HG03460 (cell line): Measurements from ENCODE around the gene SFSWAP.
"Not testable (repeated sequence)": the region's sequence is repeated elsewhere in the genome, so short reads cannot be mapped to it uniquely, and the experiment has no call there.

Source experiments
- ATAC-seq: cut with Tn5 transposase; IDR thresholded peaks from one replicate; pipeline ENCODE4 v1.9.1; 2021; ENCODE audit not compliant: unreplicated experiment

Gene SFSWAP

DNA sequence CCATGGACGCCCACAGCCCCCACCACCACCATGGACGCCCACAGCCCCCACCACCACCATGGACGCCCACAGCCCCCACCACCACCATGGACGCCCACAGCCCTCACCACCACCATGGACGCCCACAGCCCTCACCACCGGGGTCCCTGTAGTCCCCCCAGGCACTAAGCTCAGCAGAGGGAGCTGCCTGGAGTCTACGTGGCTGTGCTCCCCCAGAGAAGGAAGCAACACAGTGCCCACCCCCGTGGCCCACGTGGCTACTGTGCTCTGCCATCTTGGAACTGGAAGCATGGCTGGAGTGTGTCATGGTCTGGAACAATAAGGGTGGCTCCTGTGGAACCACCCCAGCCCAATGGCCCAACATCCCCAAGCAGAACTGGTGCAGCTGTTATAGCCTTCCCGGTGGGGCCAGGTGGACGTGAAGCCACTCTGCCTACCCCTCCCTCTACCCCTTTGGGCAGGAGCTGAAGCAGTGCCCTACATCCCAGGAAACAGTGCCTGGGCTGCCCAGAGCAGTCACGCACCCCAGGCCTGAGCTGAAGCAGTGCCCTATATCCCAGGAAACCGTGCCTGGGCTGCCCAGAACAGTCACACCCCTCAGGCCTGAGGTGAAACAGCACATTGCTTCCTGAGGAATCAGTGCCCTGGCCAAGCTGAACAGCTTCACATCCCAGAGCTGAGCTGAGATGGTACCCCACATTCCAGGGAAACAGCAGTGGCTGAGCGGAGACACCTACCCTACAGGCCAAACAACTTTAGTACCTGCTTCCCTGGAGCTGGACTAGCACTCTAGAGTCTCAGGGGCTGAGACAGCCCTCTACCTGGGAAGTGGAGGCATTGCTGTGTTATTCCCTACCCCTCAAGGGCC is 9.0 kb upstream of the SFSWAP start:
- no peak for ATAC-seq

- ATAC-seq, result no peak
These were observed 8.4 kb upstream of the SFSWAP start for GRCh38 chr12:131702573-131702877.

DNA sequence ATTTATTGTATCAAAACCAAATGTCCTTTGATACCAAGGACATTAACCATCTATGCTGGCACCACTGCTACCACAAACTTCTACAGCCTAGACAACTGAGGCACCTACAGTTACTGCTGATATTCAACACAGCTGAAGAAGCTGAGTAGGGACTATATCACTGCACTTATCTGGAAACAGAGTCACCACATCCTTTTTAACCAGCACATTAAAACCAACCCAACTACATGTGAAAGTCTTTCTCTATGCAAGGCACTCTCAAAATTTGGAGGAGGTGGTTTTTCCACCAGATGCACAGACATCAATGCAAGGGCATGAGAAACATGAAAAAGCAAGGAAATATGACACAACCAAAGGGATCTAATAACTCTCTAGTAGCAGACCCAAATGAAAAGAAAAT is 7.7 kb upstream of the SFSWAP start:
- no peak for ATAC-seq

DNA sequence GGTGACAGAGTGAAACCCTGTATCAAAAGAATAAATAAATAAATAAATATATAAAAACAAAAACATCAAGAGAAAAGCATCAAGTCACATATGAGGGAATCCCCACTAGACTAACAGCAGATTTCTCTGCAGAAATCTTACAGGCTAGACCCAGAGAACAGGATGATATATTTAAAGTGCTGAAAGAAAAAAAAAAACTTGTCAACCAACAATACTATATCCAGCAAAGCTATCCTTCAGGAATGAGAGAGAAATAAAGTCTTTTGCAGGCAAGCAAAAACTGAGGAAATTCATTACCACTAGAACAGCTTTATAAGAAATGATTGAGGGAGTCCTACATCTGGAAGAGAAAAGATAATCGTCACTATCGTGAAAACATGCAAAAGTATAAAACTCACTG is 6.4 kb upstream of the SFSWAP start:
- no peak for ATAC-seq

GRCh38 chr12:131706709-131707108 is 4.2 kb upstream of the SFSWAP start:
- not testable (repeated sequence) for ATAC-seq

GRCh38 chr12:131709226-131709625 is 1.7 kb upstream of the SFSWAP start:
- no peak for ATAC-seq

DNA sequence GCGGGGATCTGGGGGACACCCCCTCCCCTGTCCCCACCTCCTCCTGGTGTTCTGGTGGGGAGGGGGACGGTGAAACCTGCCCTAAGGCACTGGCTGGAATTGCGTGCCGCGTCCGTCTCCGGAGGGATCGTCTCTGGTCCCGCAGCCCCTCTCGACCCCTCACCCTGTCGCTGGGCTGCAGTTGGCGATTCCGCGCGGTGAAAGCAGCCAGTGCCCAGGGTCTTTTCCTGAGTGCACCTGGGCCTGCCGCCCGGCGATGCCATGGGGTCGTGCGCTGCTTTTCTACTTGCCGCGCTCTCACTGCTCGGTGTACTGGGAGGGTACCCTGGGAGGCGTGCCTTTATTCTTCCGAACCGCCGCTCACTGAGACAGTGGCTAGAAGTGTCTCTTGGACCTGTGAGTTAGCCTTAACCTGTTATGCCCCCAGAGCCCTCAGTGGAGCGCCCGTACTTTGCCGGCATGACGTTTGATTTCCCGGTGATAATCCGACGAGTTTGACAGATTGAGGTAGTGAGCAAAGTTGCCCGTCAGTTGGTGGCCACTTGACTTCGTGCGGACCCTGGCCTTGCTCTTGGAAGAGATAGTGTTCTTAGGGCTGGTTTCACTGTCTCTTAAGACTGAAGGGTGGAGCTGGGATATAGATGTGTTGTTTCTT is 788 bp downstream of the SFSWAP start:
- no peak for ATAC-seq

- no peak for ATAC-seq
These were observed 2.5 kb downstream of the SFSWAP start for GRCh38 chr12:131713349-131713748.

GRCh38 chr12:131714759-131715158 is 3.9 kb downstream of the SFSWAP start:
- no peak for ATAC-seq

DNA sequence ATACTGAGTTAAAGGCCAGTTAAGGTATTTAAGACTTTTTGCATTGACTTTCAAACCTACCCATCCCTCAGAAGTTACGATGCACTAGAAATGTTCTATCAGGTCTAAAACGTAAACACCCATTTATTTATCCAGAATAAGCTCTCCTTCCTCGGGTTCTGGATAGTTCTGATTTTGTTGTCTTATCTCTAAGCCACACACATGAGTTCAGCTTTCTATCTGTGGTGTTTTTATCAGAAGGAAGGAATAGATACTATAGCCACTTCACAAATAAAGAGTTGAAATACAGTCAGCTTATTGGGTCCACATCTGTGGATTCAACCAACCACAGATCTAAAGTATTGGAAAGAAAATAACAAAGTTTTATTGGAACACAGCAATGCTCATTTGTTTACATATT is 5.4 kb downstream of the SFSWAP start:
- ATAC-seq, result no peak

- ATAC-seq, result no peak
These were observed 9.4 kb downstream of the SFSWAP start for GRCh38 chr12:131720241-131720640.

DNA sequence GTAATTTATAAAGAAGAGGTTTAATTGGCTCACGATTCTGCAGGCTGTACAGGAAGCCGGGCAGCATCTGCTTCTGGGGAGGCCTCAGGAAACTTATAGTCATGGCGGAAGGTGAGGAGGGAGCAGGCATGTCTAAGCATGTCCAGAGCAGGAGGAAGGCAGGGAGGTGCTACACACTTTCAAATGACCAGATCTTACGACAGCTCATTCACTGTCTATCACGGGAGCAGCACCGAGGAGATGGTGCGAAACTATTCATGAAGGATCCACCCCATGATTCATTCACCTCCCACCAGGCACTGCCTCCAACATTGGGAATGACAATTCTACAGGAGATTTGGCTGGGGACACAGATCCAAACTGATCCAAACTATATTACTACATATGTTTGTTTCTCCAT is 10.0 kb downstream of the SFSWAP start:
- no peak for ATAC-seq

GRCh38 chr12:131721548-131721947 is 10.7 kb downstream of the SFSWAP start:
- ATAC-seq, result no peak

DNA sequence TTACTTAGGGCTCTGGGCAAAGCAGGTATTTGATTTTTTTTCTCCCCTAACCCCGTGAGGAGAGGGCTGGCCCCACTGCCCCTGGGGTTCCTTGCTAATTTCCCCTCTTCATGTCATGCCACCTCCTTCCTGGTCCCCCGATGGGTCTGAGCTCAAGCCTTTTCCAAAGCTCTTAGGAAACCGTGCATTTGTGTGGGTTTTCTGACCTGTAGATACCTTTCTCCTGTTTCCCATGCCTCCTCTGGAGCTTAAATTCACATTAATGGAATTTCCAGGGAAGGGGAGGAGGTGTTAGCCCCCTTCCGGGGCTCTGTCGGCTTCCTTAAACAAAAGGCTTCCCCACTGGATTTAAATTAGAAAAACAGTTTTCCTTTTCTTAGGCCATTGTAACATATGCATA is 12.6 kb downstream of the SFSWAP start:
- ATAC-seq, result no peak

- no peak for ATAC-seq
These were observed 13.6 kb downstream of the SFSWAP start for GRCh38 chr12:131724534-131724933.

- no peak for ATAC-seq
These were observed 14.6 kb downstream of the SFSWAP start for GRCh38 chr12:131725503-131725902.

- ATAC-seq, result no peak
These were observed 17.8 kb downstream of the SFSWAP start for GRCh38 chr12:131728720-131729119.

- ATAC-seq, result no peak
These were observed 18.5 kb downstream of the SFSWAP start for GRCh38 chr12:131729254-131729955.

DNA sequence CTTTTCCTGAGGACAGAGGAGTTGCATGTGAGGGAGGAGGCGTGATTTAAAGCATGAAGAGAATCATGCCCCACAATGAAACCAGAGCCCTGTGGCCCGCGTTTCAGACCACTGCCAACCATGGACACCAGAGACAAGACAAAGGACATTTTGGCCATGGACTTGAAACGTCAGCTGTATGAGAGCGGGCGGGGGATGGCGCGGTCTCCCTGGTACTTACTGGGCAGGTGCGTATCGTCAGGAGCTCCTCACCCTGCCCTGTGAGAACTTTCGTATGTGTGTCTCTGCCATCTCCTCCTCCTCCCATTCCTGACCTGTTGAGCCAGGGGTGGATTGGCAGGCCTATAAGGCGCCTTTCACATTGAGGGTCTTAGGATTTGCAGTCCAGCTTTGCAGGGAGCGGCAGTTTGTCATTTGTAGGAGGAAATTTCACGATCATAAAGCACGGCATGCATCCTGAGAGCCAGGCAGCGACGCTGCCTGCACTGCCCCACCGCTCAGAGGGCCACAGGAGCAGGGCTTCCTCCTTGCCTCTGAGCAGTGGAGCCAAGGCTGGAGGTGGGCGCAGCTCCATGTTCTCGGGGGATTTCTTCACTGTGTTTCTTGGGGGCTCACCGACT is 22.2 kb downstream of the SFSWAP start:
- no peak for ATAC-seq

- no peak for ATAC-seq
These were observed 23.0 kb downstream of the SFSWAP start for GRCh38 chr12:131733874-131734273.

DNA sequence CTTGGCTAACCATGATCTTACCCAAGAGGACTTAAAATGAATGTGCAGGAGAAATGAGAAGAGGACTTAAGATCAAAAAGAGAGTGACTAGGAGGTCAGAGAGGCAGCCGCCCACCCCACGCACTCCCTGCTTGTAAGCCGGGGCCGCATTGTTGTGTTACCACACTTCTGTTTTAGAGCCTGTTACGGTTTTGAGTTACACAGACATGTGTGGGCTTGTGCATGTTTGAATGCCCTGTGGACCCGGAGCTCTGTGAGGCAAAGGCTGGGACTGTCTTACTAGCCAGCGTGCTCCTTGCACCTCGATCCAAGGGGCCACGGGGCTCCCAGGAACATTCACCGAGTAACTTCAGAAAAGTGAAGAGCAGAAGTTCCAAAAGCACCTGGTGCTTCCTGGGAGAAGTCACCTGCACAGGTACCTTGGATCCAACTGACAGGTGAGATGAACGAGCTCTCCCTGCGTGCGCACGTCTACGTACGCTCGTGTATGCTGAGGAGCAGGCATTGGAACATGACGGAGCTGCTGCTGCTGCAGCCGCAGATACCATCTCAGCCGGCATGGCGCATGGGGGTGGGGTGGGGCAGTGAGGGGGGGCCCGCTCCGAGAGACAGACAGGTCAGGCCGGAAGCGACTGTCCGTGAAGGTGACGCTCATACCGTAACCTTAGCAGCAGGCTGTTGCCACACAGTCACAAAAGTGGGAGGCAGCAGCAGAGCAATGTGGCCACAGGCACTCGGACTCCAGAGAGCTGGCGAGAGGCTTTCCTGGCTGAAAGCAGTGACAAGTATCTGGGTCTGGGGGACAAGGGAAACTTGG is 23.7 kb downstream of the SFSWAP start:
- no peak for ATAC-seq
